Measurements from ENCODE around the gene DPP4. TPM values are rescaled to one million over a fixed set of nuclear protein-coding genes. Genes with fewer than 3 reads are reported as not detected.

The DPP4 gene
- total RNA-seq, 4 donors from 2014 or later: 3.2 to 6.4 (median 5.1) TPM

GRCh38 chr2:161988589-161988988, 85.4 kb downstream of the DPP4 start:
- WGBS, 2 donors: 91 to 96% methylated on average over 1 of the region's 1 CpG
- intact Hi-C loops (cut with DNase I; ENCODE audit: low total_unique reads): no loop called here
- no peak for DNase-seq (ENCODE audit: low spot score in 2 of 2)
- TF ChIP-seq POLR2A (IDR thresholded peaks at IDR 0.05) (no peak), CTCF (IDR thresholded peaks at IDR 0.05) (no peak)
- no peak overlapping the region for H3K4me3 ChIP-seq (ENCODE audit: low read depth, poor library complexity, severe bottlenecking)

DNA sequence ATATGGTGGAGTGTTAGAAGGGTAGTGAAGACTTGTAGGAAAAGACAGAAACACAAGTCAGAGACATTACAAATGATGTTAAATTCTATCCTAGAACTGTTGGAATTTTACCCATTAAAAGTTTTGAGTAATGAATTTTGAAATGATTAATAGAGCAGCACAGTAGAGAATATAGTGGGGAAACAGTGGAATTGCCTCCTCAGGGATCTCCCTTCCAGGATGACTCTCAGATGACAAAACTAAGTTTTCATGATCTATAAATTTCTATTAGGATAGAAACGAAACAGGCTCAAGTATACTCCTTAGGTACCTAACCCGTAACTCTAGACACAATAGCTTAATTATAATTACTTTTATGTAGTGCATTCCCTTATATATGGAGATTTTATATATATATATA, 86.7 kb downstream of the DPP4 start:
- H3K4me3 ChIP-seq (ENCODE audit: low read depth, poor library complexity, severe bottlenecking): no peak overlapping the region
- TF ChIP-seq POLR2A (IDR thresholded peaks at IDR 0.05): no peak
- TF ChIP-seq CTCF (IDR thresholded peaks at IDR 0.05): no peak
- no peak for DNase-seq (ENCODE audit: low spot score in 2 of 2)
- intact Hi-C loops (cut with DNase I; ENCODE audit: low total_unique reads): no loop called here
- WGBS, 2 donors: 90 to 92% methylated on average over 2 of the region's 2 CpGs

- intact Hi-C loops (cut with DNase I; ENCODE audit: low total_unique reads): no loop called here
- DNase-seq (ENCODE audit: low spot score in 2 of 2): no peak
- 85 to 93% methylated on average over 1 of the region's 1 CpG for WGBS, 2 donors
- TF ChIP-seq CTCF (IDR thresholded peaks at IDR 0.05): no peak
- TF ChIP-seq POLR2A (IDR thresholded peaks at IDR 0.05): no peak
- H3K4me3 ChIP-seq (ENCODE audit: low read depth, poor library complexity, severe bottlenecking): no peak overlapping the region
Observed at GRCh38 chr2:161983866-161984265, 90.1 kb downstream of the DPP4 start.

DNA sequence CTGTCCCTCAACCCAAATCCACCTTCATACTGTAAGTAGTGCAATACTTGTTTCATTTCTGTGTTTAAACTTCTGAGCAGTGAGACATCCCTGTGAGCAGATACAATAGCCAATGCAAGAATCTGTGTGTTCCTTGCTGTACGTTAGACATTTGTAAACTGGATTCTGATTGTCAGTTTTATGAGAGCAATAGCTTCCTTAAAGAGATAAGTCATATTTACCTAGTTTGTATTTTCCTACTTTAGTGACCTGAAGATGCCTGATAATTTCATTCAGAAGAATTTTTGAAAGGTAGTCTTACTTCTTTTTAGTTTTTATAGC, 90.7 kb downstream of the DPP4 start:
- DNase-seq (ENCODE audit: low spot score in 2 of 2): no peak
- TF ChIP-seq POLR2A (IDR thresholded peaks at IDR 0.05) (no peak), CTCF (IDR thresholded peaks at IDR 0.05) (no peak)
- WGBS, 2 donors: 27 to 39% methylated on average over 1 of the region's 1 CpG
- no peak overlapping the region for H3K4me3 ChIP-seq (ENCODE audit: low read depth, poor library complexity, severe bottlenecking)
- intact Hi-C loops (cut with DNase I; ENCODE audit: low total_unique reads): no loop called here

DNA sequence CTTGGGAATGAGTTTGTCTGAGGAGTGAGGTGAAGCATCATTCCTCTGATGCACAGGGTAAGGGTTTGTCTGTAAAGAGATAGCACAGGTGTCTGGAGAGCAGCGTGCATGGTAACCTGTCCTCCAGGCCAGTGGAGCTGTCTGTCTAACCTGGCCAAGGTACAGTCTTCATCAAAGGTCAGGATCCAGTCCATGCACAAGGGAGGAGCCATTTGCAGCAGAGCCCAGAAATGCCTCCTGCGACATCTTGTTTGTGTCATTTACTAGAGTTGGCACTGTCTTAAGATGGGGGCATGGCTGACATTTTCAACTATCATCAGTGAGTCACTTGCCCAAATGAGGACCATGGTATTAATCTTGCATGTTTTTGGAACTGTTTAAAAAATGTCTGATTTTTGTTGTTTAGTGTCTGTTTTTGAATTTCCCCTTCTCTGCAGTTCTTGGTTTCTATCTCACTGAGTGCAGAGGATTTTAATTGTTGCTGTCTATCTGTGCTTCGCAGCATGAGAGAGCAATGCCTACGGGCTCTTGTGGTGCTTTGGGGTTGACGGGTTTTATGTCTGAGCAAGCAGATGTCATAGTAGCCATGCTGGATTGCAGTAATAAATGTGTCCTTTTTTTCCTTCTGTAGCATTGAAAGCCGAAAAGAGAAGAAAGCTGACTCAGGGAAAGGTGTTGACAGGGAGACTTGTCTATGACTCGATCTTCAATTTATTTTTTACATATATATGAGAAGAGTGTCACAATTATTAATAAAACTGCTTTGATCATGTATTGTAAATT, 91.3 kb downstream of the DPP4 start:
- intact Hi-C loops (cut with DNase I; ENCODE audit: low total_unique reads): no loop called here
- H3K4me3 ChIP-seq (ENCODE audit: low read depth, poor library complexity, severe bottlenecking): no peak overlapping the region
- TF ChIP-seq CTCF (IDR thresholded peaks at IDR 0.05) (no peak), POLR2A (IDR thresholded peaks at IDR 0.05) (no peak)
- 44 to 52% methylated on average over 7 of the region's 7 CpGs for WGBS, 2 donors
- DNase-seq (ENCODE audit: low spot score in 2 of 2): no peak
